Measurements from ENCODE around the gene TRAPPC12. TPM values are rescaled to one million over a fixed set of nuclear protein-coding genes. Genes with fewer than 3 reads are reported as not detected.

Gene TRAPPC12
- 95.4 and 104 TPM in 2 replicates for total RNA-seq

- H3K4me1 Mint-ChIP-seq, result peaks cover 52% of the 10 kb centered on the region
- no peaks in the 10 kb centered on the region for H3K9me3 Mint-ChIP-seq
- POLR2A ChIA-PET, result interaction anchor here (0.7 to 4.2 kb wide), 5 partner anchors 18 to 178 kb away, joined by 3 to 46 read pairs (median 8); partner anchors contain the start of genes ADI1 and RNASEH1
Observed at GRCh38 chr2:3379647-3380534, at the start of gene TRAPPC12. Gene TRAPPC12, plus strand, starts transcription at chr2:3379694. Its CDS starts 7,930 bp downstream, at chr2:3387624.

GRCh38 chr2:3332133-3332532 lies 47.4 kb upstream of the TRAPPC12 start:
- H3K9me3 Mint-ChIP-seq, result no peaks in the 10 kb centered on the region
- no peak for ATAC-seq (ENCODE audit: low read depth)
- no peaks in the 10 kb centered on the region for H3K4me1 Mint-ChIP-seq
- CTCF ChIA-PET, result no interaction called here
- TF ChIP-seq CTCF (IDR thresholded peaks at IDR 0.05), result no peak
- intact Hi-C loops (cut with micrococcal nuclease), result no loop called here
- POLR2A ChIA-PET, result no interaction called here
- H3K36me3 Mint-ChIP-seq (ENCODE audit: low read depth), result peaks cover 62% of the 10 kb centered on the region
- H3K27me3 Mint-ChIP-seq, result no peaks in the 10 kb centered on the region
- DNase-seq, result no peak
- no peak overlapping the region for H3K27ac Mint-ChIP-seq
- no peak overlapping the region for H3K4me3 Mint-ChIP-seq

More at GRCh38 chr2:3379647-3380534, at the start of gene TRAPPC12:
- ATAC-seq (ENCODE audit: low read depth) (peak; percentile 76), DNase-seq (peak; percentile 94)
- intact Hi-C loops (cut with micrococcal nuclease), result loop anchor here (1.0 to 5.0 kb wide), 3 partner anchors 82 to 271 kb away; partner anchors contain the start of gene ADI1
- Mint-ChIP-seq H3K27me3 (no peaks in the 10 kb centered on the region), H3K27ac (peak within 1 kb of the TSS; percentile 94), H3K4me3 (peak within 1 kb of the TSS; percentile 96), H3K36me3 (ENCODE audit: low read depth) (peaks cover 21% of the 10 kb centered on the region)
- no peak for TF ChIP-seq CTCF (IDR thresholded peaks at IDR 0.05)
- CTCF ChIA-PET, result interaction anchor here (2.2 kb wide), 1 partner anchor 43 kb away, joined by 12 read pairs; no protein-coding TSS in a partner anchor

DNA sequence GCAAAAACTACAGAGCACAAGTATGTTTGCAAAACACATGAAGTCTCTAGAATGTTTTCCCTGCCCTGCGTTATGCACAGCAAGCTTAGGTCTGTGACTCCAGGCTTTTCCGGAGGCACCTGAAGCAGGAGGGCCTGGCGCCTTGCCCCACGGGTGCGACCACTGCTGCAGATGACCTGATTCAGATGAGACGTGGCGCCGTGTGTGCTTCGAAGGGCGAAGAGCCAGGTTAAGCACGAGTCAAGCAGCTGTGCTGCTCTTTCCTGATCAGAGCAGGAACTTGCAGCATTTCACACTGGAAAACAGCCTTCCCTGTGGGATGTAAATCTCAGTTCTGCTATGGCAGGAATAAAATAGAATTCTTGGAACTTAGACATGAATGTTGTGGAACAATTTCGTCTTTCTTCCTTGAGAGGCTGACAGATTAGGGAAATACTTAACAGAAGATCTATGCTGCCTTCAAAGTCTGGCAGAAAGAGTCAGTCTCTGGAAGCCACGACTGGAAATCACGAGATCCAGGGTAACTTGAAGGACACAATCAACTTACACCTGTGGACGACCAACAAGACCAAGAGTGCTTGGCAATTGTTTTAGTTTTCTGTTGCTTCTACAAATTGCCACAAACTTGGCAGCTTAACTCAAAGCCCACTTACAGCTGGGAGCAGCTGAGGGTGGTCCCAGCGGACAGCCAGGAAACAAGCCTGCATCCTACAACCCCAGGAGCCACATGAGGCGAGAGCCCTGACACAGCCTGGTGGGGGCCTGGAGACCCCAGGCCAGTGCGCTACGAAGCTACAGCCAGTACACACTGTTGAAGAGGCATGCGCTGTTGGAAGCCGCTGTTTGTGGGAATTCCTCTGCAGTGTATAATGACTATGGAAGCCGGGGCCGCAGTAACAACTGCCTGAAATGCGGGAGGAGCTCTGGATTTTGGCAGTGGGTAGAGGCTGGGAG lies 44.8 kb upstream of the TRAPPC12 start:
- ChIA-PET CTCF (no interaction called here), POLR2A (no interaction called here)
- ATAC-seq (ENCODE audit: low read depth), result no peak
- H3K4me3 Mint-ChIP-seq, result no peak overlapping the region
- intact Hi-C loops (cut with micrococcal nuclease), result no loop called here
- H3K27me3 Mint-ChIP-seq, result no peaks in the 10 kb centered on the region
- no peak for DNase-seq
- H3K36me3 Mint-ChIP-seq (ENCODE audit: low read depth), result peaks cover 69% of the 10 kb centered on the region
- H3K27ac Mint-ChIP-seq, result no peak overlapping the region
- H3K4me1 Mint-ChIP-seq, result no peaks in the 10 kb centered on the region
- no peak for TF ChIP-seq CTCF (IDR thresholded peaks at IDR 0.05)
- H3K9me3 Mint-ChIP-seq, result no peaks in the 10 kb centered on the region

DNA sequence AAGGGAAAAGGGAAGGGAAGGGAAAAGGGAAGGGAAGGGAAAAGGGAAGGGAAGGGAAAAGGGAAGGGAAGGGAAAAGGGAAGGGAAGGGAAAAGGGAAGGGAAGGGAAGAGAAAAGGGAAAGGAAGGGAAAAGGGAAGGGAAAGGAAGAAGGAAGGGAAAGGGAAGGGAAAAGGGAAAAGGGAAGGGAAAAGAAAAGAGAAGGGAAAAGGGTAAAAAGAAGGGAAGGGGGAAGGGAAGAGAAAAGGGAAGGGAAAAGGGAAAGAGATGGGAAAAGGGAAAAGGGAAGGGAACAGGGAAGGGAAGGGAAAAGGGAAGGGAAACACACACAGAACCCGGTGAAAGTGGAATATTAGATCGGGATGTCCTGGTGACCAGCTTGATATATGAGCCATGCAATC lies 42.6 kb upstream of the TRAPPC12 start:
- H3K4me3 Mint-ChIP-seq, result no peak overlapping the region
- no peaks in the 10 kb centered on the region for H3K4me1 Mint-ChIP-seq
- intact Hi-C loops (cut with micrococcal nuclease), result no loop called here
- ATAC-seq (ENCODE audit: low read depth) (no peak), DNase-seq (no peak)
- TF ChIP-seq CTCF (IDR thresholded peaks at IDR 0.05), result no peak
- H3K27ac Mint-ChIP-seq, result no peak overlapping the region
- POLR2A ChIA-PET, result no interaction called here
- H3K9me3 Mint-ChIP-seq, result no peaks in the 10 kb centered on the region
- CTCF ChIA-PET, result no interaction called here
- H3K36me3 Mint-ChIP-seq (ENCODE audit: low read depth), result peaks cover 61% of the 10 kb centered on the region
- no peaks in the 10 kb centered on the region for H3K27me3 Mint-ChIP-seq
